HG03097 (cell line): ENCODE measurements around the gene TAF4.
"Not testable (repeated sequence)": the region's sequence is repeated elsewhere in the genome, so short reads cannot be mapped to it uniquely, and the experiment has no call there.

Experiments
- ATAC-seq: cut with Tn5 transposase; IDR thresholded peaks from one replicate; pipeline ENCODE4 v1.9.1; 2021; ENCODE audit not compliant: unreplicated experiment, low FRiP score

Gene TAF4

GRCh38 chr20:61951695-61952533, 113.8 kb downstream of the TAF4 start:
- no peak for ATAC-seq

GRCh38 chr20:61950641-61951071, 115.0 kb downstream of the TAF4 start:
- no peak for ATAC-seq

GRCh38 chr20:61949714-61950640, 115.7 kb downstream of the TAF4 start:
- ATAC-seq: no peak

- ATAC-seq: no peak
Measured at GRCh38 chr20:61949363-61949713, 116.3 kb downstream of the TAF4 start.

- no peak for ATAC-seq
Measured at GRCh38 chr20:61948586-61949362, 116.9 kb downstream of the TAF4 start.

- not testable (repeated sequence) for ATAC-seq
Measured at GRCh38 chr20:61948056-61948455, 117.6 kb downstream of the TAF4 start.

GRCh38 chr20:61945495-61945894, 120.2 kb downstream of the TAF4 start:
- not testable (repeated sequence) for ATAC-seq

GRCh38 chr20:61944967-61945366, 120.7 kb downstream of the TAF4 start:
- not testable (repeated sequence) for ATAC-seq

GRCh38 chr20:61942526-61942925, 123.2 kb downstream of the TAF4 start:
- ATAC-seq: no peak

GRCh38 chr20:61941721-61942405, 123.8 kb downstream of the TAF4 start:
- no peak for ATAC-seq

GRCh38 chr20:61940976-61941720, 124.5 kb downstream of the TAF4 start:
- ATAC-seq: no peak

GRCh38 chr20:61940491-61940890, 125.2 kb downstream of the TAF4 start:
- ATAC-seq: no peak

- ATAC-seq: no peak
Measured at GRCh38 chr20:61939691-61940360, 125.9 kb downstream of the TAF4 start.

- no peak for ATAC-seq
Measured at GRCh38 chr20:61938839-61939690, 126.6 kb downstream of the TAF4 start.

- ATAC-seq: no peak
Measured at GRCh38 chr20:61937963-61938838, 127.5 kb downstream of the TAF4 start.

- no peak for ATAC-seq
Measured at GRCh38 chr20:61937146-61937962, 128.3 kb downstream of the TAF4 start.
